Suprapubic skin (tissue), 4 donors: ENCODE measurements around the gene SPSB3. TPM values are rescaled to one million over a fixed set of nuclear protein-coding genes. Genes with fewer than 3 reads are reported as not detected.

Experiments used
- DNase-seq, 2 donors: peaks; one replicate each; pipeline ENCODE4 v3.0.0-alpha.2; 2019; ENCODE audit warnings: low spot score in 2 of 2
- H3K27ac ChIP-seq: fragments of 200-600 bp; sonication (generic); one replicate; pipeline ENCODE4 v1.5.1; 2019
- H3K27me3 ChIP-seq: fragments of 200-600 bp; sonication (generic); one replicate; pipeline ENCODE4 v1.5.1; 2019
- H3K36me3 ChIP-seq: fragments of 200-600 bp; sonication (generic); one replicate; pipeline ENCODE4 v1.5.1; 2019
- H3K4me1 ChIP-seq: fragments of 200-600 bp; sonication (generic); one replicate; pipeline ENCODE4 v1.5.1; 2019
- H3K4me3 ChIP-seq: fragments of 200-600 bp; sonication (generic); one replicate; pipeline ENCODE4 v1.5.1; 2019; ENCODE audit warnings: mild to moderate bottlenecking
- H3K9me3 ChIP-seq: fragments of 200-600 bp; sonication (generic); one replicate; pipeline ENCODE4 v1.5.1; 2019
- CTCF ChIP-seq, 2 donors: fragments of 200-600 bp in 1 of 2; fragments of 450-650 bp in 1 of 2; sonication (generic) in 1 of 2; IDR thresholded peaks; one replicate each; pipeline ENCODE4 v1.5.1; 2016 to 2019; ENCODE audit warnings: antibody characterized with exemption in 2 of 2, mild to moderate bottlenecking in 1 of 2, moderate library complexity in 1 of 2
- EP300 ChIP-seq: sonication (generic); formaldehyde crosslinking; IDR thresholded peaks from one replicate; pipeline ENCODE4 v1.6.1; 2017; ENCODE audit warnings: antibody characterized with exemption
- POLR2A ChIP-seq, 2 donors: fragments of 450-650 bp; IDR thresholded peaks; one replicate each; pipeline ENCODE4 v1.6.1; 2017; ENCODE audit warnings: antibody characterized with exemption in 2 of 2, mild to moderate bottlenecking in 2 of 2, moderate library complexity in 2 of 2
- POLR2AphosphoS5 ChIP-seq, 3 donors: sonication (generic); formaldehyde crosslinking; IDR thresholded peaks; one replicate each; pipeline ENCODE4 v1.6.1; 2017; ENCODE audit warnings: antibody characterized with exemption in 3 of 3
- WGBS: methylation state at CpG from one replicate; pipeline ENCODE4 v1.1.5; 2018; 5-methylcytosine and 5-hydroxymethylcytosine counted together
- total RNA-seq, 4 donors: library from RNA; depleted of rRNA; stranded (reverse); fragments of >200 nt; gene quantifications; one replicate each; pipeline ENCODE4 v1.1.0, GENCODE V29; 2016

The SPSB3 gene
- total RNA-seq, 4 donors from 2014 or later = 124 to 205 (median 156) TPM

GRCh38 chr16:1732071-1732470 is 50.3 kb downstream of the SPSB3 start:
- Histone ChIP-seq H3K27me3 (no peaks in the 10 kb centered on the region), H3K4me1 (peaks cover 14% of the 10 kb centered on the region), H3K9me3 (no peaks in the 10 kb centered on the region), H3K27ac (no peak overlapping the region), H3K4me3 (no peak overlapping the region), H3K36me3 (peaks cover 55% of the 10 kb centered on the region)
- 78% methylated on average over 7 of the region's 14 CpGs for WGBS
- TF ChIP-seq CTCF (IDR thresholded peaks at IDR 0.05) (no peak), POLR2AphosphoS5 (IDR thresholded peaks at IDR 0.05) (no peak), POLR2A (IDR thresholded peaks at IDR 0.05) (no peak), EP300 (no peak)
- DNase-seq = no peak

GRCh38 chr16:1731603-1732002 is 50.8 kb downstream of the SPSB3 start:
- TF ChIP-seq CTCF (IDR thresholded peaks at IDR 0.05) (no peak), EP300 (no peak), POLR2AphosphoS5 (IDR thresholded peaks at IDR 0.05) (no peak), POLR2A (IDR thresholded peaks at IDR 0.05) (no peak)
- Histone ChIP-seq H3K9me3 (no peaks in the 10 kb centered on the region), H3K4me1 (peaks cover 14% of the 10 kb centered on the region), H3K4me3 (no peak overlapping the region), H3K27ac (no peak overlapping the region), H3K36me3 (peaks cover 56% of the 10 kb centered on the region), H3K27me3 (no peaks in the 10 kb centered on the region)
- no peak for DNase-seq
- 74% methylated on average over 6 of the region's 7 CpGs for WGBS

- Histone ChIP-seq H3K4me1 (peaks cover 14% of the 10 kb centered on the region), H3K9me3 (no peaks in the 10 kb centered on the region), H3K27ac (no peak overlapping the region), H3K4me3 (no peak overlapping the region), H3K36me3 (peaks cover 62% of the 10 kb centered on the region), H3K27me3 (no peaks in the 10 kb centered on the region)
- TF ChIP-seq CTCF (IDR thresholded peaks at IDR 0.05) (no peak), POLR2AphosphoS5 (IDR thresholded peaks at IDR 0.05) (no peak), POLR2A (IDR thresholded peaks at IDR 0.05) (no peak), EP300 (no peak)
- DNase-seq = no peak
- 82% methylated on average over 7 of the region's 7 CpGs for WGBS
These were observed 51.3 kb downstream of the SPSB3 start for GRCh38 chr16:1731073-1731472.

GRCh38 chr16:1729445-1729844 is 52.9 kb downstream of the SPSB3 start:
- H3K36me3 ChIP-seq = peaks cover 75% of the 10 kb centered on the region
- WGBS = 90% methylated on average over 35 of the region's 35 CpGs

GRCh38 chr16:1729026-1729425 is 53.3 kb downstream of the SPSB3 start:
- DNase-seq = no peak
- TF ChIP-seq CTCF (IDR thresholded peaks at IDR 0.05) (no peak), EP300 (no peak), POLR2AphosphoS5 (IDR thresholded peaks at IDR 0.05) (no peak), POLR2A (IDR thresholded peaks at IDR 0.05) (no peak)
- H3K4me3 ChIP-seq = no peak overlapping the region
- H3K4me1 ChIP-seq = peaks cover 16% of the 10 kb centered on the region
- H3K27ac ChIP-seq = no peak overlapping the region
- H3K27me3 ChIP-seq = no peaks in the 10 kb centered on the region
- H3K36me3 ChIP-seq = peaks cover 73% of the 10 kb centered on the region
- WGBS = 94% methylated on average over 18 of the region's 18 CpGs
- no peaks in the 10 kb centered on the region for H3K9me3 ChIP-seq

More at GRCh38 chr16:1729445-1729844, 52.9 kb downstream of the SPSB3 start:
- Histone ChIP-seq H3K4me3 (no peak overlapping the region), H3K27me3 (no peaks in the 10 kb centered on the region), H3K9me3 (no peaks in the 10 kb centered on the region), H3K27ac (no peak overlapping the region), H3K4me1 (peaks cover 14% of the 10 kb centered on the region)
- no peak for DNase-seq
- TF ChIP-seq EP300 (no peak), CTCF (IDR thresholded peaks at IDR 0.05) (no peak)
